HepG2 (cell line): ENCODE data around the gene FAM83E. TPM values are rescaled to one million over a fixed set of nuclear protein-coding genes. Genes with fewer than 3 reads are reported as not detected.

Experiments used
- CBX5 ChIP-seq: sonication (generic); formaldehyde crosslinking; IDR thresholded peaks from 2 replicates; pipeline ENCODE4 v1.4.0; 2020; ENCODE audit warnings: missing genetic modification reagents, borderline replicate concordance
- ELF1 ChIP-seq: sonication (generic); formaldehyde crosslinking; IDR thresholded peaks from 2 replicates; pipeline ENCODE4 v1.4.0; 2020; ENCODE audit warnings: missing genetic modification reagents
- ELF3 ChIP-seq: IDR thresholded peaks from 2 replicates; pipeline ENCODE4 v1.6.1; 2016; ENCODE audit warnings: missing genetic modification reagents, missing compliant biosample characterization
- GATAD1 ChIP-seq: IDR thresholded peaks from 2 replicates; pipeline ENCODE4 v1.6.1; 2016; ENCODE audit warnings: missing genetic modification reagents, missing compliant biosample characterization
- GATAD2A ChIP-seq: IDR thresholded peaks from 2 replicates; pipeline ENCODE4 v1.6.1; 2016
- HDAC1 ChIP-seq: sonication (generic); formaldehyde crosslinking; IDR thresholded peaks from 2 replicates; pipeline ENCODE4 v1.5.1; 2020; ENCODE audit warnings: mild to moderate bottlenecking, missing genetic modification reagents
- KDM5B ChIP-seq: sonication (generic); formaldehyde crosslinking; IDR thresholded peaks from 2 replicates; pipeline ENCODE4 v1.4.0; 2020; ENCODE audit warnings: missing genetic modification reagents, mild to moderate bottlenecking, borderline replicate concordance
- MED13 ChIP-seq: sonication (generic); formaldehyde crosslinking; IDR thresholded peaks from 2 replicates; pipeline ENCODE4 v1.5.0; 2020; ENCODE audit warnings: missing genetic modification reagents
- NONO ChIP-seq, 2 experiments: fragments of 450-650 bp in 1 of 2; sonication (generic) in 1 of 2; formaldehyde crosslinking in 1 of 2; IDR thresholded peaks in 1 of 2; conservative IDR thresholded peaks in 1 of 2; 2 replicates each; pipeline versions ENCODE4 v1.6.1 to v1.8.0; 2017 to 2022; ENCODE audit warnings: mild to moderate bottlenecking in 1 of 2, missing genetic modification reagents in 1 of 2, moderate library complexity in 1 of 2
- PITX1 ChIP-seq: sonication (generic); formaldehyde crosslinking; IDR thresholded peaks from 2 replicates; pipeline ENCODE4 v1.5.1; 2020; ENCODE audit warnings: mild to moderate bottlenecking, missing genetic modification reagents
- STAG1 ChIP-seq: sonication (generic); formaldehyde crosslinking; IDR thresholded peaks from 2 replicates; pipeline ENCODE4 v1.4.0; 2020; ENCODE audit warnings: missing genetic modification reagents
- THRA ChIP-seq: sonication (generic); formaldehyde crosslinking; IDR thresholded peaks from 2 replicates; pipeline ENCODE4 v1.4.0; 2020; ENCODE audit warnings: missing genetic modification reagents, borderline replicate concordance
- TRAFD1 ChIP-seq: sonication (generic); formaldehyde crosslinking; IDR thresholded peaks from 2 replicates; pipeline ENCODE4 v1.5.1; 2020; ENCODE audit warnings: missing genetic modification reagents, mild to moderate bottlenecking, borderline replicate concordance
- YY1 ChIP-seq: IDR thresholded peaks from 2 replicates; pipeline ENCODE4 v1.6.1; 2011; ENCODE audit warnings: low read length, low read depth, moderate library complexity, mild to moderate bottlenecking; ENCODE audit not compliant: insufficient read depth, insufficient replicate concordance
- ZFP91 ChIP-seq: sonication (generic); formaldehyde crosslinking; IDR thresholded peaks from 2 replicates; pipeline ENCODE4 v1.9.0; 2022; ENCODE audit warnings: missing genetic modification reagents, mild to moderate bottlenecking, borderline replicate concordance
- ZNF274 ChIP-seq: sonication (generic); formaldehyde crosslinking; IDR thresholded peaks from 2 replicates; pipeline ENCODE4 v1.5.1; 2020; ENCODE audit warnings: mild to moderate bottlenecking, missing genetic modification reagents
- ZNF317 ChIP-seq: sonication (generic); formaldehyde crosslinking; IDR thresholded peaks from 2 replicates; pipeline ENCODE4 v1.5.0; 2020; ENCODE audit warnings: mild to moderate bottlenecking, missing genetic modification reagents
- ZNF580 ChIP-seq: IDR thresholded peaks from 2 replicates; pipeline ENCODE4 v1.6.1; 2016; ENCODE audit warnings: low read depth, borderline replicate concordance
- ZNF614 ChIP-seq: IDR thresholded peaks from 2 replicates; pipeline ENCODE4 v1.6.1; 2018; ENCODE audit warnings: missing biosample characterization, missing genetic modification reagents, inconsistent platforms, borderline replicate concordance
- ZNF691 ChIP-seq: sonication (generic); formaldehyde crosslinking; IDR thresholded peaks from 2 replicates; pipeline ENCODE4 v1.4.0; 2020; ENCODE audit warnings: missing genetic modification reagents, low read depth, mild to moderate bottlenecking, borderline replicate concordance
- ZNF703 ChIP-seq: sonication (generic); formaldehyde crosslinking; IDR thresholded peaks from 2 replicates; pipeline ENCODE4 v1.5.1; 2020; ENCODE audit warnings: missing genetic modification reagents, mild to moderate bottlenecking, moderate library complexity, borderline replicate concordance
- ZNF850 ChIP-seq: sonication (generic); formaldehyde crosslinking; conservative IDR thresholded peaks from 2 replicates; pipeline ENCODE4 v1.9.0; 2021; ENCODE audit warnings: mild to moderate bottlenecking, missing genetic modification reagents
- ZNF891 ChIP-seq: sonication (generic); formaldehyde crosslinking; IDR thresholded peaks from 2 replicates; pipeline ENCODE4 v1.5.0; 2020; ENCODE audit warnings: mild to moderate bottlenecking, missing genetic modification reagents
- polyA plus RNA-seq, 8 experiments: library from polyadenylated mRNA; depleted of rRNA in 3 of 8; stranded (reverse) in 7 of 8; unstranded in 1 of 8; fragments of >200 nt; fragmentation: Illumina TruSeq in 4 of 8; extraction: Trizol in 4 of 8; gene quantifications; 2 replicates each; pipeline versions ENCODE4 v1.2.1 to v1.2.3, GENCODE V29; 2011 to 2016; ENCODE audit warnings: low read depth in 4 of 8, missing spikeins in 1 of 8, mixed read lengths in 1 of 8; ENCODE audit not compliant: insufficient read depth in 1 of 8
- total RNA-seq, 5 experiments: library from RNA; depleted of rRNA; stranded (reverse); fragments of >200 nt; fragmentation: Illumina TruSeq; extraction: Trizol; gene quantifications; 2 replicates each; pipeline ENCODE4 v1.2.3, GENCODE V29; 2016; ENCODE audit warnings: low read depth in 1 of 5

Gene FAM83E
- total and polyA plus RNA-seq, 2 of the 13 experiments (the other 11 are each of a cell fraction or from before 2014, with no cell fraction given), result 0.18 to 0.60 TPM

- TF ChIP-seq TRAFD1, result no peak; the same call in 1 of the 2 replicates
- TF ChIP-seq ZNF691, result peak; percentile 56; the same call in 1 of the 2 replicates
- peak; percentile 62; the same call in 1 of the 2 replicates for TF ChIP-seq ZFP91
- 0 out of 2 replicates have a peak, but pooled peaks have one; percentile 21 for TF ChIP-seq ZNF317 (CRISPR knock-in tag)
- TF ChIP-seq ELF1 (CRISPR knock-in tag), result no peak
- peak; percentile 14; the same call in 1 of the 2 replicates for TF ChIP-seq ELF3 (CRISPR knock-in tag)
- peak; percentile 63; the same call in 1 of the 2 replicates for TF ChIP-seq ZNF580 (CRISPR knock-in tag)
- TF ChIP-seq STAG1, result peak; percentile 88
- no peak for TF ChIP-seq ZNF703 (CRISPR knock-in tag)
- no peak for TF ChIP-seq NONO (IDR thresholded peaks at IDR 0.05)
- TF ChIP-seq NONO (CRISPR knock-in tag; conservative IDR thresholded peaks at IDR 0.05), result peak; percentile 73
- TF ChIP-seq ZNF614 (CRISPR knock-in tag), result peak; percentile 62; the same call in 1 of the 2 replicates
- peak; percentile 20; the same call in 1 of the 2 replicates for TF ChIP-seq PITX1 (CRISPR knock-in tag)
- peak; percentile 29 for TF ChIP-seq YY1
- no peak for TF ChIP-seq MED13 (CRISPR knock-in tag)
- peak; percentile 47; the same call in 1 of the 2 replicates for TF ChIP-seq THRA
- peak; percentile 55; the same call in 1 of the 2 replicates for TF ChIP-seq KDM5B (CRISPR knock-in tag)
- no peak for TF ChIP-seq ZNF891 (CRISPR knock-in tag)
- TF ChIP-seq HDAC1 (CRISPR knock-in tag), result peak; percentile 43
- TF ChIP-seq GATAD2A (CRISPR knock-in tag), result no peak; the same call in 1 of the 2 replicates
- peak; percentile 32; the same call in 1 of the 2 replicates for TF ChIP-seq CBX5 (CRISPR knock-in tag)
- TF ChIP-seq ZNF274 (CRISPR knock-in tag), result 0 out of 2 replicates have a peak, but pooled peaks have one; percentile 37
- TF ChIP-seq GATAD1, result peak; percentile 51; the same call in 1 of the 2 replicates
- no peak for TF ChIP-seq ZNF850 (CRISPR knock-in tag)
These were observed 31.3 kb upstream of the FAM83E start, which contains the start of gene CA11 (continued) for GRCh38 chr19:48646001-48646721.
